DMS53 treated with DMSO at 0.1 percent for 48 hours (cell line): ENCODE measurements around the gene VPS13C.

Source experiments
- DNase-seq: peaks from one replicate; lab custom pipeline; 2025; ENCODE audit not compliant: unreplicated experiment; lab: John Stamatoyannopoulos, UW

VPS13C gene

GRCh38 chr15:61938249-61938648 lies 122.0 kb downstream of the VPS13C start:
- no peak for DNase-seq

- no peak for DNase-seq
Measured at GRCh38 chr15:61936528-61937195, 123.6 kb downstream of the VPS13C start.

- DNase-seq = no peak
Measured at GRCh38 chr15:61935493-61935892, 124.8 kb downstream of the VPS13C start.

- no peak for DNase-seq
Measured at GRCh38 chr15:61929452-61929851, 130.8 kb downstream of the VPS13C start.

- DNase-seq = no peak
Measured at GRCh38 chr15:61923173-61923572, 137.1 kb downstream of the VPS13C start.

GRCh38 chr15:61921093-61921492 lies 139.2 kb downstream of the VPS13C start:
- no peak for DNase-seq

GRCh38 chr15:61917457-61917856 lies 142.8 kb downstream of the VPS13C start:
- DNase-seq = no peak

GRCh38 chr15:61916104-61916503 lies 144.1 kb downstream of the VPS13C start:
- no peak for DNase-seq

- DNase-seq = no peak
Measured at GRCh38 chr15:61915640-61916039, 144.6 kb downstream of the VPS13C start.

- no peak for DNase-seq
Measured at GRCh38 chr15:61910839-61911369, 149.3 kb downstream of the VPS13C start.

- no peak for DNase-seq
Measured at GRCh38 chr15:61908241-61908640, 152.0 kb downstream of the VPS13C start.

GRCh38 chr15:61907753-61908086 lies 152.5 kb downstream of the VPS13C start:
- DNase-seq = no peak

GRCh38 chr15:61906961-61907752 lies 153.1 kb downstream of the VPS13C start:
- no peak for DNase-seq

- DNase-seq = no peak
Measured at GRCh38 chr15:61893146-61893545, 167.1 kb downstream of the VPS13C start.

- no peak for DNase-seq
Measured at GRCh38 chr15:61892140-61892539, 168.1 kb downstream of the VPS13C start.

- no peak for DNase-seq
Measured at GRCh38 chr15:61890106-61890505, 170.1 kb downstream of the VPS13C start.

GRCh38 chr15:61889706-61890105 lies 170.5 kb downstream of the VPS13C start:
- no peak for DNase-seq

GRCh38 chr15:61888074-61888780 lies 172.0 kb downstream of the VPS13C start:
- no peak for DNase-seq

- no peak for DNase-seq
Measured at GRCh38 chr15:61880084-61880483, 180.2 kb downstream of the VPS13C start.

- DNase-seq = no peak
Measured at GRCh38 chr15:61879219-61879618, 181.0 kb downstream of the VPS13C start.

GRCh38 chr15:61871926-61872522 lies 188.2 kb downstream of the VPS13C start:
- peak; percentile 6 for DNase-seq
